ENCODE data around the gene SLC22A15. TPM values are rescaled to one million over a fixed set of nuclear protein-coding genes. Genes with fewer than 3 reads are reported as not detected.

The SLC22A15 gene
- total RNA-seq, 4 donors from 2014 or later = 7.2 to 19.9 (median 8.8) TPM

DNA sequence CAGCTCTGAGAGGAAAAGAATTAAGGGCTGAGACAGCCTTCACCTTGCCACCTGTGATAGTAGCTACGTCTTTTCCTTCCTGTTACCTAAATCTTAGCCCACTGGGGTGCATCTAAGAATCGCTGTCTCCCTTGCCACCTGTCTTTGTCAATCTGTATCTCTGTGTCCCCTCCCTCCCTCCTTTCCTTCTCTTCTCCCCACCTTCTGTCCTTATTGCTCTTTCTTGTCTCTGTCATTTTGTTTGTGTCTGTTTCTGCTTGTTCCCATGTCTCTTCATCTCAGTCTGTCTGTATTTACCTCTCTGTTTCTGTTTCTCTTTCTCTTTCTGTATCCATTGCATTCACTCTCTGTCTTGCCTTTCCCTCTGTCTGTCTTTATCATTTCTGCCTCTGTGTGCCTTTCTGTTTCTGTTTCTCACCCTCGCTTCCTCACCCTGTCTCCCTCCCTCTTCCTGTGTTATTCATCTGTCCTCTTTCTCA is 30.2 kb downstream of the SLC22A15 start:
- Histone ChIP-seq H3K36me3 (peaks cover 6% of the 10 kb centered on the region), H3K27ac (no peak overlapping the region), H3K9me3 (no peaks in the 10 kb centered on the region), H3K27me3 (no peaks in the 10 kb centered on the region), H3K4me3 (no peak overlapping the region), H3K4me1 (peaks cover 8% of the 10 kb centered on the region)
- 75% methylated on average over 3 of the region's 3 CpGs for WGBS
- TF ChIP-seq, protein P1, sequence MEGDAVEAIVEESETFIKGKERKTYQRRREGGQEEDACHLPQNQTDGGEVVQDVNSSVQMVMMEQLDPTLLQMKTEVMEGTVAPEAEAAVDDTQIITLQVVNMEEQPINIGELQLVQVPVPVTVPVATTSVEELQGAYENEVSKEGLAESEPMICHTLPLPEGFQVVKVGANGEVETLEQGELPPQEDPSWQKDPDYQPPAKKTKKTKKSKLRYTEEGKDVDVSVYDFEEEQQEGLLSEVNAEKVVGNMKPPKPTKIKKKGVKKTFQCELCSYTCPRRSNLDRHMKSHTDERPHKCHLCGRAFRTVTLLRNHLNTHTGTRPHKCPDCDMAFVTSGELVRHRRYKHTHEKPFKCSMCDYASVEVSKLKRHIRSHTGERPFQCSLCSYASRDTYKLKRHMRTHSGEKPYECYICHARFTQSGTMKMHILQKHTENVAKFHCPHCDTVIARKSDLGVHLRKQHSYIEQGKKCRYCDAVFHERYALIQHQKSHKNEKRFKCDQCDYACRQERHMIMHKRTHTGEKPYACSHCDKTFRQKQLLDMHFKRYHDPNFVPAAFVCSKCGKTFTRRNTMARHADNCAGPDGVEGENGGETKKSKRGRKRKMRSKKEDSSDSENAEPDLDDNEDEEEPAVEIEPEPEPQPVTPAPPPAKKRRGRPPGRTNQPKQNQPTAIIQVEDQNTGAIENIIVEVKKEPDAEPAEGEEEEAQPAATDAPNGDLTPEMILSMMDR (IDR thresholded peaks at IDR 0.05) = no peak
- TF ChIP-seq POLR2A (IDR thresholded peaks at IDR 0.05) (no peak), EP300 (IDR thresholded peaks at IDR 0.05) (no peak), POLR2AphosphoS5 (IDR thresholded peaks at IDR 0.05) (no peak)
- no peak for DNase-seq (ENCODE audit: low spot score in 2 of 2)

DNA sequence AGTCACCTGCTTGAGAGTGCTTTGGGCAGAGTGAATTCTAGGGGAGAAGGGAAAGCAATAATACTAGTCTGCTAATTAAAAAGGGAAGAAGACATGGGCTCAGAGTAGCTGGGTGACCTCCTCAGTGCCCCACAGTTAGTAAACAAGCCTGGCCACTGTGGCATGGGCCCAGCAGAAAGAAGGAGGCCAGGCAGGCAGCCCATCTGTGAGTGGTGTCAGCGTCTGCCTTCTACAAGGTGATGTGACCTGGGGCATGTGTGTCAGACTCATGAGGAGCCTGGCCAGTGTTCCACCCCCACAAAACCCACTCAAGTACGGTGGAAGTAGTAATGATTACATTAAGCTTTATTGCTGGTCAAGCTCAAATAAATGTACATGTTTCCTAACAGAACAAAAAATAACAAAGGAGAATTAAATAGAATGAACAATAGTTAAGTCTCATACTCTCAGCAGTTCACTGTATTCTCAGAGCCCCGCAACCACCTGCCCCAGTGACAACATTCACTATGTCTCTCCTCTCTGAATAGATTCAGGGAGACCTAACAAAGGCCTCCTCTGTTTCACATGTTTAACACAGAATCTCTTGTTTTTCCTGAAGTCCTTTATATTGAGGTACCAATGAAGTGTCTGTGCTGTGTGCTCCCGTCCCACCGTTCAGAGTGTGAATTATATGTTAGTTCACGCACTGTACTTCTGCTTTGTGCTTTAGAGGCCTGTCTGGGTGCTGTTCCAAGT is 32.5 kb downstream of the SLC22A15 start:
- no peak overlapping the region for H3K27ac ChIP-seq
- DNase-seq (ENCODE audit: low spot score in 2 of 2) = no peak
- TF ChIP-seq POLR2AphosphoS5 (IDR thresholded peaks at IDR 0.05) (no peak), POLR2A (IDR thresholded peaks at IDR 0.05) (no peak), EP300 (IDR thresholded peaks at IDR 0.05) (no peak)
- TF ChIP-seq, protein P1 (IDR thresholded peaks at IDR 0.05) = no peak
- no peak overlapping the region for H3K4me3 ChIP-seq
- H3K4me1 ChIP-seq = no peaks in the 10 kb centered on the region
- 83% methylated on average over 6 of the region's 6 CpGs for WGBS
- no peaks in the 10 kb centered on the region for H3K9me3 ChIP-seq
- H3K36me3 ChIP-seq = no peaks in the 10 kb centered on the region
- no peaks in the 10 kb centered on the region for H3K27me3 ChIP-seq

DNA sequence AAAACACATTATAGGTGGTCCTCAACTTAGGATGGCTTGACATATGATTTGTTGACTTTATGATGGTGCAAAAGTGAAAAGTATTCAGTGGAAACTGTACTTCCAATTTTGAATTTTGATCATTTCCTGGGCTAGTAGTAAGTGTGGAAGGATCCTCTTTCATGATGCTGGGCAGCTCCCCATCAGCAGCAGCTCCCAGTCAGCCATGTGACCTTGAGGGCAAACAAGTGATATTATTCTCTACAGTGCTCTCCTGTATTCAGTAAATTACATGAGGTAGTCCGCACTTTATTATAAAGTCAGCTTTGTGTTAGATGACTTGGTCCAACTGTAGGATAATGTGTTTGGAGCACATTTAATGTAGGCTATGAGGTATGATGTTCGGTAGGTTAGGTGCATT is 36.4 kb downstream of the SLC22A15 start:
- Histone ChIP-seq H3K4me1 (no peaks in the 10 kb centered on the region), H3K4me3 (no peak overlapping the region), H3K27me3 (no peaks in the 10 kb centered on the region), H3K36me3 (no peaks in the 10 kb centered on the region), H3K9me3 (no peaks in the 10 kb centered on the region), H3K27ac (no peak overlapping the region)
- DNase-seq (ENCODE audit: low spot score in 2 of 2) = no peak
- WGBS = 100% methylated on average over 2 of the region's 2 CpGs
- TF ChIP-seq POLR2A (IDR thresholded peaks at IDR 0.05) (no peak), EP300 (IDR thresholded peaks at IDR 0.05) (no peak), POLR2AphosphoS5 (IDR thresholded peaks at IDR 0.05) (no peak)
- TF ChIP-seq, protein P1 (IDR thresholded peaks at IDR 0.05) = no peak

DNA sequence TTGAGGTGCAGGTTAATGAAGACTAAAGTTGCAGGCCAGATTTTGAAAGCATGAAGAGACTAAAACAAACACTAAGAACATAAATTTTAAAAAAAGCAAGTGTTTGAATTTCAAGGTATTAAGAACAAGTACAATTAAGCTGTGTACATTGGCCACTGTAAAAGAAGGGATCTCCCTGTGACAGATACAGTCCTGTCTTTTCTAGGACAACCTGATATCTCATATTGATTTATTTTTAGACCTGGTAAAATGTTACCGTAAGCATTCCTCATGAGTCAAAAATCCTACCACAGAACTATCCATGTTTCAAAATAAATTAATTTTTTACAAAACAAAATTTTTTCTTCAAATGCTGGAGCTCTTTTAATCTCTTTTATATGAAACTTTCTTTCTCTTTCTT is 39.4 kb downstream of the SLC22A15 start:
- no peaks in the 10 kb centered on the region for H3K9me3 ChIP-seq
- no peak overlapping the region for H3K4me3 ChIP-seq
- no peak overlapping the region for H3K27ac ChIP-seq
- DNase-seq (ENCODE audit: low spot score in 2 of 2) = no peak
- H3K27me3 ChIP-seq = no peaks in the 10 kb centered on the region
- no peaks in the 10 kb centered on the region for H3K4me1 ChIP-seq
- H3K36me3 ChIP-seq = no peaks in the 10 kb centered on the region
- WGBS = 77% methylated on average over 1 of the region's 1 CpG
- TF ChIP-seq EP300 (IDR thresholded peaks at IDR 0.05) (no peak), POLR2A (IDR thresholded peaks at IDR 0.05) (no peak), POLR2AphosphoS5 (IDR thresholded peaks at IDR 0.05) (no peak)
- TF ChIP-seq, protein P1 (IDR thresholded peaks at IDR 0.05) = no peak

DNA sequence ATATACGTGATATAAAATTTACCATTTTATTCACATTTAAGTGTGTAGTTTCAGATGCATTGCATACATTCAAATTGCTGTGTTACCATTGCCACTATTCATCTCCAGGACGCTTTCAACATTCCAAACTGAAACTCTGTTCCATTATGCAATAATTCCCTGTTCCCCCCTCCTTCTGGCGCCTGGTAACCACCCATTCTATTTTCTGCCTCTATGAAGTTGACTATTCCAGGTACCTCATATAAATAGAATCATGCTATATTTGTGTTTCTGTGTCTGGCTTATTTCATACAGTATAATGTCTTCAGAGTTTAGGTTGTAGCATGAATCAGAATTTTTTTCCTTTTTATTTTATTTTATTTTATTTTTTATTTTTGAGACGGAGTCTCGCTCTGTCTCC is 41.7 kb downstream of the SLC22A15 start:
- Histone ChIP-seq H3K4me1 (no peaks in the 10 kb centered on the region), H3K27me3 (no peaks in the 10 kb centered on the region), H3K36me3 (peaks cover 7% of the 10 kb centered on the region), H3K9me3 (no peaks in the 10 kb centered on the region), H3K4me3 (no peak overlapping the region), H3K27ac (no peak overlapping the region)
- no peak for TF ChIP-seq POLR2AphosphoS5 (IDR thresholded peaks at IDR 0.05)
- TF ChIP-seq, protein P1 (IDR thresholded peaks at IDR 0.05) = no peak
- TF ChIP-seq EP300 (IDR thresholded peaks at IDR 0.05) = no peak
- TF ChIP-seq POLR2A (IDR thresholded peaks at IDR 0.05) = no peak
- WGBS = 93% methylated on average over 5 of the region's 5 CpGs
- DNase-seq (ENCODE audit: low spot score in 2 of 2) = no peak

Data from suprapubic skin (tissue), 4 donors.